ENCODE results near the gene MYH11.

MYH11 gene

DNA sequence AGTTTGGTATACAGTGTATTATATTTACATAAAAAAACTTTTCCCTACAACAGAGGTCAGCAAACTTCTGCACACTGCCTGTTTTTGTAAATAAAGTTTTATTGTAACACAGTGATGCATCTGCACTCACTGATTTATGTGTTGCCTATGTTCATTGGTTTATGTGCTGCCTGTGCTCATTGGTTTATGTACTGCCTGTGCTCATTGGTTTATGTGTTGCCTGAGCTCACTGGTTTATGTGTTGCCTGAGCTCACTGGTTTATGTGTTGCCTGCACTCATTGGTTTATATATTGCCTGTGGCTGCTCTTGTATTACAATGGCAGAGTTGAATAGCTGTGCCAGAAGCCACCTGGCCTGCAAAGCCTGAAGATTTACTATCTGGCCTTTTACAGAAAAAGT lies 81.6 kb downstream of the MYH11 start:
- DNase-seq: no peak

DNA sequence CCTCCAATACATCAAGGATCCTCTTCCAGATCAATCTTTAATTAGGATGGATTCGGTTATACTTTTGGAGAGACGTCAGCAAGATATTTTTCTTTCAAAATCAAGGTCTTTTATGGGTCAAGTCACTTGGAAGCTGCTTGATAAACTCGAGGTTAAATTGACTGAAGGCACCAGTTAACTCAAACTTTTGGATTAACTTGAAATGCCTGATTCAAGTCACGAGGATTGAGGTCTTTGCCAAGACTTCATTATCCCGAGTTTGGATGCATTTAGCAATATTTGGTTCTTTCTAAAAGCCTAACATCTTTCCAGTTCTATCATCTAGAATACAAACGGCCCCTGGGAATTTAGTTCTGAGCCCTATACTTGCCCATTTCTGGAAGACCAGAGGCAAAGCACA lies 82.9 kb downstream of the MYH11 start:
- no peak for DNase-seq

DNA sequence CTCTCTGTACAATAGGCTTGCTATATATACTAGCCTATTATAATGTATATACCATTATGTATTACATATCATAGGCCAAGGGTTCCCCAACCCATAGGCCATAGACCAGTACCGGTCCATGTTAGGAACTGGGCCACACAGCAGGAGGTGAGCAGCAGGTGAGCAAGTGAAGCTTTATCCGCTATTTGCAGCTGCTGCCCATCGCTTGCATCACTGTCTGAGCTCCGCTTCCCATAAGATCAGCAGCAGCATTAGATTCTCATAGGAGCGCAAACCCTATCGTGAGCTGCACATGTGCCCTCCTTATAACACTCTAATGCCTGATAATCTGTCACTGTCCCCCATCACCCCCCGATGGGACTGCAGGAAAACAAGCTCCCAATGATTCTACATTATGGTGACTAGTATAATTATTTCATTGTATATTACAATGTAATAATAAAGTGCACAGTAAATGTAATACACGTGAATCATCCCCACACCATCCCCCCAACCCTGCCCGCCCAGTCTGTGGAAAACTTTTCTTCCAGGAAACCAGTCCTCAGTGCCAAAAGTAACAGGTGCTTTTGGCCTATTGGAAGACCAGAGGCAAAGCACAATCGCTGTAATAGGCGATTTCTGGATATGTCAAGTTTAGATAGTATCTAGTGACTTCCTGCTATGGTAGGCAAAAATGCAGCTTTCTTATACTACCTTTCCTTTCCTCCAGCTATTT lies 84.1 kb downstream of the MYH11 start:
- no peak for DNase-seq

DNA sequence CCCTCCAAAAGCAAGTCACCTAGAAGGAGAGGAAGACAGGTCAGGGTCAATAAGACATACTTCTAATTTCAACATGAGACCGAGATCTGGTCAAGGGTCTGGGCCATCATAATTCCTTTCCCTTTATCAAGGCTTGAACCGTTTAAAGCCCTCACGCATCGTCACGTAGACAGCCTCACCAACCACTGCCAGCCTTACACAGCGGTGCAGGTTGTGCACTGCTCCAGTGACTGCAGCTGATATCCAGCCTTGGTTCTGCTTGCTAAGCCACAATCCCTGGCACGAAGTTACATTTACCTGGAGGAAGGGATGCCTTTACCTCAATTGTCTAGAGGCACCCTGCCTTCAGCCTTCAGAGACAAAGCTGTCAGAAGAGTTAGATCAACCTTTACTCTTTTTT lies 85.1 kb downstream of the MYH11 start:
- DNase-seq: no peak

DNA sequence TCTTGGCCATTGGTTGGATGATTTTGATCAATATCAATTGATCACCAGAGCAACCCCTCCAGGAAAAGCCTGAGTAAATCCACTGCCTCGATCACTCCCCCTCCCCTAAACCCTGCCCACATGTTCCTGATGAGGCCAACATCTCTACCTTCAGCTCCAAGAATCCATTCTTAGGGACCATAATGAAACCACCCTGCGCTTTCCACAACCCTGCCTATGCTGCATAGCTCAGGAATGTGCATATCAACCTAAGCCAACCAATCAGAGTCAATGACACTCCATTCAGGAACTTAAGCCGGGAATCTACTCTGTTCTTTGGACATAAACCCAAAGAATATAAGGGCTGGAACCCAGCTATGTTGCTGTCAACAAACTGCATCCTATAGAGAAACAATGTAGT lies 86.3 kb downstream of the MYH11 start:
- no peak for DNase-seq

DNA sequence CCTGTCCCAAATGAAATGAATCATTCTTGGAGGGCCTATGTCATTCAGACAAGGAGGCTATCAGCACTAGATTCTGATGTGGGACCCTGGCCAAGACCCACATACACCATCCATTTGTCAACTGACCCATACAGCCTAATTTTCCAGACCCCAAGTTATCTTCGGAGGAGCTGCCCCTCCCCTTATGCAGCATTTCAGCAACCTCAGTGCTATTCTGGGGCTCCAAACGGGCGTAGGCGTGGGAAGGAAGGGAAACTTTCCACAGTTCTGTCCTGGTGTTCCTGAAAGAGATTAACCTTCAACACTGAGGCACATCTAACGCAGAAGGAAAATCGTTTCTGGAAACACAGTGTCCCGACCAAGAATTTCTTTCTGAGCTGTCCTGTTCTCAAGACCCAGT lies 86.7 kb downstream of the MYH11 start:
- DNase-seq: no peak

DNA sequence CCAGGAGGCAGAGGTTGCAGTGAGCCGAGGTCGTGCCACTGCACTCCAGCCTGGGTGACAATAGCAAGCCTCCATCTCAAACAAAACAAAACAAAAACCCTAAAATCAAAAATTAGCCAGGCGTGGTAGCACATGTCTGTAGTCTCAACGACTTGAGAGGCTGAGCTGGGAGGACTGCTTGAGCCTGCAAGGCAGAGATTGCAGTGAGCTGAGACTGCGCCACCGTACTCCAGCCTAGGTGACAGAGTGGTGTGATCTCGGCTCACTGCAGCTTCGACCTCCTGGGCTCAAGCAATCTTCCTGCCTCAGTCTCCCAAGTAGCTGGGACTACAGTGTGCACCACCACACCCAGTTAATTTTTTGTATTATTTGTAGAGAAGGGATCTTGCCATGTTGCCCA lies 87.6 kb downstream of the MYH11 start:
- DNase-seq: no peak

DNA sequence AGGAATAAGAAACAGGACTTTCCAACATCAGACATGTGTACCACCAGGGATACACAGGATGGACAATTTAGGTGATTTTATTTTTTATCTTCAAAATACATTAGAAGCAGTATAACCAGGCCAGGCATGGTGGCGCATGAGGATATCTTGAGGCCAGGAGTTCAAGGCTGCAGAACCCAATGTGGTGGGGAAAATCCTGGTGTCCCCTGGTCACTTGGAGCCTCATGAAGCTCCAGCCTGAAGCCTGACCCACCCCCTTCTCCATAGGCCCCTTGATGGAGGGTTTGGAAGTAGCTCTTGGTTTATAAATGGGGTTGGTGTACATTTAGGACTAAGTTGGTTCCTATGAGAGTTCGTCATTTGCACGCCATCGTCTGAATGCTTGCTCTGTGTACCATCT lies 88.6 kb downstream of the MYH11 start:
- DNase-seq: no peak

DNA sequence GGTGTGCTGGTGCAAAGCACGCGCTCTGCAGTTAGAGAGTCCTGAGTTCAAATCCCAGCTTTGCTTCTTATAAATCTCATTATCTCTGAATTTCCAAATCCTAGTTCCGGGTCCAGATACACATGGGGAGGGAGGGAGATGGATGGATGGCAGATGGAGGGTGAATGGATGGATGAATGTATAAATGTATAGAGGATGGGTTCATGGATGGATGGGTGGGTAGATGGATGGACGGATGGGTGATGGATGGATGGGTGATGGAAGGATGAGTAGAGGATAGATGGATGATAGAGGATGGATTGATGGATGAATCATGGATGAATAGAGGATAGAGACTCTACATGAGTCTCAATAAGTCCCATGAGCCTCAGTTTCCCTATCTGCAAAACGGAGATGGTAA lies 89.9 kb downstream of the MYH11 start:
- DNase-seq: no peak

DNA sequence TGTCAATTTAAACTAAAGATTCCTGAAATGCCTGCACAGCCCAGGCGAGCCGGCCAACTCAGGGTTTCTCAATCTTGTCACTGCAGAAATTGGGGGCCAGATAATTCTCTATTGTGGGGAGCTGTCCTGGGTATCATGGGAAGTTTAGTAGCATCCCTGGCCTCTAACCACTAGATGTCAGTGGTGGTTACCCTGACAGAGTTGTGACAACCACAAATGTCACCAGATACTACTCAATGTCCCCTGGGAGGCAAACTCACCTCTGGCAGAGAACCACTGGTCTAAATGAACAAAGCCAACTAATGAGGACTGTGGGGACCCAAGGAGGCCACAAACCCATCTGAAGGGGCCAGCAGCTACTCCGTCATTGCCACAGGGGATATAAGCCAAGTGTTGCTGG lies 90.9 kb downstream of the MYH11 start:
- no peak for DNase-seq

DNA sequence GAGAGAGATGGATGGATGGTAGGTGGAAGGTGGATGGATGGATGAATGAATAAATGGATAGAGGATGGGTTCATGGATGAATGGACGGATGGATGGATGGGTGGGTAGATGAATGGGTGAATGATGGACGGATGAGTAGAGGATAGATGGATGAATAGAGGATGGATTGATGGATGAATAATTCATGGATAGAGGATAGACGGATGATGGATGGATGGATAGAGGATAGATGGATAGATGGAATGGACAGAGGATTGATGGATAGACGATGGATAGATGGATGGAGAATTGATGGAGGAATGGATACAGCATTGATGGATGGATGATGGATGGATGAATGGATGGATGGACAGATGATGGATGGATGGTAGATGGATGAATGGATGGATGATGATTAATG lies 91.7 kb downstream of the MYH11 start:
- no peak for DNase-seq

DNA sequence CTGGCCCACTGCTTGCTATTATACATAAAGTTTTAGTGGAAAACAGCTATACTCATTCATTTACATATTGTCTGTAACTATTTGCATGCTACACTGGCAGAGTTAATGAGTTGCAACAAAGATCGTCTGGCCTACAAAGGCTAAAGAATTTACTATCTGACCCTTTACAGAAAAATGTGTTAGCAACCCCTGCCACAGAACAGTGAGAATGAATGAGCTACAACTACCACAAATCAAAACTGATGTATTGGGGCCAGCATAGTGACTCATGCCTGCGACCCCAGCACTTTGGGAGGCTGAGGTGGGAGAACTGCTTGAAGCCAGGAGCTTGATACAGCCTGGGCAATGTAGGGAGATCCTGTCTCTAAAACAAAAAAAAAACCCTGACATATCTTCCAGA lies 92.7 kb downstream of the MYH11 start:
- no peak for DNase-seq

DNA sequence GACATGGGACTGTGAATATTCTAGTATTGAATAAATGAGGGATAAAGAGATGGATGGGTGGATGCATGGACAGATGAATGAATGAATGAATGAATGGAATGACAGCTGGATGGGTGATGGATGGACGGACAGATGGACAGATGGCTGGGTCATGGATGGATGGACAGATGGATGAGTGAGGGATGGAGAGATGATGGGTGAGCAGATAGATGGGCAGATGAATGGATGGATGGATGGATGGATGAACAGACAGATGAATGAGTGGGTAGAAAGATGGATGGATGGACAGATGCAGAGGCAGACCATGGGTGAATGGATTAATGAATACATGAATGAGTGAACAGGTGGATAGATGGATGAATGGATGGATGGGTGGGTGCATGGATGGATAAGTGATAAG lies 96.7 kb downstream of the MYH11 start:
- no peak for DNase-seq

DNA sequence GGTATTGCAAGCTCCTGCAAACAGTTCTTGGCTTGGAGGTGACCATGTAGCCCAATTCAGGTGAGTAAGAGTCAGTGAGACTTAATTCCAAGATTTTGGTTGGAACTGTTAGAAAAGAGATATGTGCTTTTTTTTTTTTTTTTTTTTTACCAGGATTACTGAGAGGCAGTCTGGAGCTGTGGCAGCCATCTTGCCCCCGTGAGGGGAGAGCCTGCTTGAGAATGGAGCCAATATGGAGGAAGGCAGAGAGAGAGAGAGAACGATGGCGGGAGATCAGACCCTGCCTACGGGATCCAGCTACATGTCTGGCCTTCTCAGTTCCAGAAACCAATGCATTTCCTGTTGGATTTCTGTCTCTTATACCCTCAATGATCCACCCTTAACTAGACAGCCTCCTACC lies 97.8 kb downstream of the MYH11 start:
- no peak for DNase-seq

DNA sequence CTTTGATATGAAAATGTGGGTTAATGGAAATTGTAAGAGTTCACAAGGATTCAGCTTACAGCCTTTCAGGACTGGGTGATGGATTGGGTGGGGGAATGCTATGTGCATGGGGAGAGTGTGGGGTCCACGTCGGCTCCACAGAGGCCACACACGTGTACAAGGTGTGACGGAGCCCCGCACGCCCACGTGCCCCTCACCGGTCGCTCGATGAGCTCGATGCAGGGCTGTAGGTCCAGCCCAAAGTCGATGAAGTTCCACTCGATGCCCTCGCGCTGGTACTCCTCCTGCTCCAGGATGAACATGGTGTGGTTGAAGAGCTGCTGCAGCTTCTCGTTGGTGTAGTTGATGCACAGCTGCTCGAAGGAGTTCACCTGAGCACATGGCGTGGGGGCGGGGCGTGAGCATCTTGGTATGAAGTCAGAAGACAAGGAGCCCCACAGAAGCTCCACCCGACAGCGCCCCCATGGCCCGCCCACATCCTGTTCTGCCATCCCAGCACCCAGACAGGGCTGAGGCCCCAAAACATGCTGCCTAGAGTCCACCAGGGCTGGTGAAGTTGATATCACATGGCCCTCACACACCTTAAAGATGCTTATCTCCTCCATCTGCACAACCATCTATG lies 99.1 kb downstream of the MYH11 start:
- no peak for DNase-seq

DNA sequence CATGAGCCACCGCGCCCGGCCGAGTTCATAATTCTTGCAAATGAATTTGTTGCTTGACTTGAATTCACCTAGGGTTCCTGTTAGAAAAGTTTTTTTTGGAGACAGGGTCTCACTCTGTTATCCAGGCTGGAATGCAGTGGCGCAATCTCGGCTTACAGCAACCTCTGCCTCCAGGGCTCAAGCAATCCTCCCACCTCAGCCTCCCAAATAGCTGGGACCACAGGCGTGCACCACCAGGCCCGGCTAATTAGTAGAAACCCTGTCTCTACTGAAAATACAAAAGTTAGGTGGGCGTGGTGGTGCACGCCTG lies 99.8 kb downstream of the MYH11 start:
- DNase-seq: no peak

DNA sequence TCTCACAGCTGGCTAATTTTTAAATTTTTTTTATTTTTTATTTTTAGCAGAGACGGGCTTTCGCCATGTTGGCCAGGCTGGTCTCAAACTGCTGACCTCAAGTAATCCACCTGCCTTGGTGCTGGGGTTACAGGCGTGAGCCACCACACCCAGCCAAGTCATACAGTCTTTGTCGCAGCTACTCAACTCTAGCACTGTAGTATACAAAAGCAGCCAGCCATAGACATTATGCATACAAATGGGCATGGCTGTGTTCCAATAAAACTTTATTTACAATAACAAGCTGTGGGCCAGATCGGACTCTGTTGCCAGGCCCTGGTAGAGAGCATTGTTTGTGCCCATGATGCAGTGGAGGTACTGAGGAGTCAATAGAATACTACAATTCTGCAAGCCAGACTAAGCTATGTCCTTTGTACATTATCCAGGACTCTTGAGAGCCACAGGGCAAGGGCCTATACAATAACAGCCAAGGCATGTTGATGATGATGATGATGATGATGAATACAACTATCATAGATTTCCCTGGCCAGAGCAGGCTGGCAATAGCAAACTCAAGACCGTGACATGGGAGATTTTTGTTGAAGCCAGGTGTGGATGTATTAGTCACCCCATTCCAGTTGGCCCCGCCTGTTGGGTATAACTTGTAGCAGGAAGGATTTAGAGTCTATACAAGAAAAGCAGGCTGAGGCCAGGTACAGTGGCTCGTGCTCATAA lies 101.8 kb downstream of the MYH11 start:
- DNase-seq: no peak

DNA sequence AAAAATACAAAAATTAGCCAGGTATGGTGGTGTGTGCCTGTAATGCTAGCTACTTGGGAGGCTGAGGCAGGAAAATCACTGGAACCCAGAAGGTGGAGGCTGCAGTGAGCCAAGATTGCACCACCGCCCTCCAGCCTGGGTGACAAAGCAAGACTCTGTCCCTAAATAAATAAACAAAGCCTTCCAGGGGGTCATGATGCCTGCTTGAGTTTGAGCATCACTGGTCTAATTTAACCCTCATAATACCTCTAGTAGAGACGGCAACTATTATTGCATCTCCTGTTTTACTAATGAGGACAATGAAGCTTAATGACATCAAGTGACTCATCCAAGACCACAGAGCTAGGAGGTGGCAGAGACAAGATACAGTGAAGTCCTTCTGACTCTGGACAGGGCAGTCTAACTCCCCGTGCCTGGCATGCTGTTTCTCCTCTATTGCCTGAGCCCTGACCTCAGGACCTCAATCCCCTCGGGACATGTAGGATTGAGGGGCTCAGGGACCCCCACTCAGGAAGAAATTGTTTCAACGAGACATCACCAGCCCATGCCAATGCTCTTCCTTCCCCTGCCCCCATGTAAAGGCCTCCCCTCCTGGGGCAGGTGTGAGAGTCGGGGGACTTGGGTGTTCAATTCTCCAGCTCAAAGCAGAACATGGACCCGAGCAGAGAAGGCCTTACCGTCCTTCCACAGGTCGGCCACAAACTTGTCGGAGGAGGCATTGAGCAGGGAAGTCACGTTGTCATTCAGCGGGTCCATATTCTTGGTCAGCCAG lies 103.9 kb downstream of the MYH11 start:
- no peak for DNase-seq

DNA sequence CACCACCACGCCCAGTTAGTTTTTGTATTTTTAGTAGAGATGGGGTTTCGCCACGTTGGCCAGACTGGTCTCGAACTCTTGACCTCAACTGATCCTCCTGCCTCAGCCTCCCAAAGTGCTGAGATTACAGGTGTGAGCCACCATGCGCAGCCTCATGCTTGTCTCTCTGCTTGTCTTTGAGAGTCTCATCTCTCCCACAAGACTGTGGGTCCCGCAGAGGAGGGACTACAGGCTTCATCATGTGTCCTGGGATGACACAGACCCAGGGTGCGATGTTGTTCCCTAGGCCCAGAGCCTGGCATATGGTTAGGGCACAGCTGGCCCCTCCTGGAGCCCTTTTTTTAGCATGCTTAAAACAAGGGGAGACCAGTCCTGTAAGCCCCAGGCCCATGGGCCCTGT lies 104.9 kb downstream of the MYH11 start:
- DNase-seq: no peak

DNA sequence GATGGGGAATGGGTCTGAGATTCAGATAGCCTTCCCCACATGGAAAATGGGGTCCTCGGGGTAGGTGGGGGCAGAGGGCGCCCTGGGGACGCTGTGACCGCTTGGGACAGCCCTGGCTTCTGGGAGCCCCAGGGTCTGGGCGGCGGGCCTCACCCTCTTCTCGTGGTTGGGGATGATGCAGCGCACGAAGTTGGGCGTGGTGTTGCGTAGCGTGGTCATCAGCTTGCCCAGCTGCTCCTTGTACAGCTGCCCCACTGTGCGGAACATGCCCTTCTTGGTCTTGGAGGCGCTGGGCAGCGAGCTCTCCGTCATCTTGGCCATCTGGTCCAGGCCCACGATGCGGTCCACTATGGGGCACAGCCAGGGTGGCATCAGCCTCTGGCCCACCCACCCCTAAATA lies 106.8 kb downstream of the MYH11 start:
- DNase-seq: no peak

DNA sequence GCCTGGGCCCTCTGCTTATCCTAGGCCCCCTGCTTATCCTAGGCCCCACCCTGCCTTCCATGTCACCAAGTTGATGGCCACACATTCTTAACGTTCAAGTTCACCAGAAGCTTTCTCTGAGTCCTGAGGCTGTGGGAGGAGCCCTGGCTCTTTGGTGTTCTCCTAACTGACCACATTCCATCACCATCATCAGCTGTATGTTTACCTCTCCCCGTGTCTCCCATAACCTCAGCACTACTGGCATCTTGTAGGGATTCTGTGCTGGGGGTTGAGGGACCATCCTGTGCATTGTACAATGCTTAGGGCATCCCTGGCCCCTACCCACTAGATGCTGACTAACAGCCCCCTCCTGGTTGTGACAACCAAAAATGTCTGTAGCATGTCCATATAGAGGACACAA lies 107.5 kb downstream of the MYH11 start:
- no peak for DNase-seq

DNA sequence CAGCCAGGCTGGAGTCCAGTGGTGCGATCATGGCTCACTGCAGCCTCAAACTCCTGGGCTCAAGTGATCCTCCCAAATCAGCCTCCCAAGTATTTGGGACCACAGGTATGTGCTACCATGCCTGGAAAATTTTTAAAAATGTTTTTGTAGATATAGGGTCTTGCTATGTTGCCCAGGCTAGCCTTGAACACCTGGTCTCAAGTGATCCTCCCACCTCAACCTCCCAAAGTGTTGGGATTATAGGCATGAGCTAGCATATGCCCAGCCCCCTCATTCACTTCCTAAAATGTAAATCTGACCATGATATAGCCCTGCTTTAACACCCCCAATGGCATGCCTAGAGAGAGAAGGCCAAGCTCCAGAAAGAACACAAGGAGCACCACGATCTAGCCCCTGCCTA lies 108.2 kb downstream of the MYH11 start:
- no peak for DNase-seq

DNA sequence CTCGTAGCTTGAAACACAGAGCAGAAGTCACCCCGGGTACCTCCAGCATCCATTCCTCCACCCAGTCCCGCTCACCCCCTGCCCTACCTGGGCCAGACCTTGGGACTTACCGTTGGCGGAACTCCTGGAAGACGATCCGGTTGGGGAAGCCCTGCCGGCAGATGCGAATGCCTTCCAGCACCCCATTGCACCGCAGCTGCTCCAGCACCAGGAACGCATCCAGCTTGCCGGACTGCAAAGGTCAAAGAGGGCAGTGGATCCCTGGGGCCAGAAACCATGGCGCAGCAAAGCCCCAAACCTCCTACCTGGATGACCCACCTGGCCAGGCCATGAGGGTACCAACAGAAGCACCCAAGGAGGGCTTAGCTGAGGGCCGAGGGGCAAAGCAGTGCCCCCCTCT lies 108.9 kb downstream of the MYH11 start:
- no peak for DNase-seq

DNA sequence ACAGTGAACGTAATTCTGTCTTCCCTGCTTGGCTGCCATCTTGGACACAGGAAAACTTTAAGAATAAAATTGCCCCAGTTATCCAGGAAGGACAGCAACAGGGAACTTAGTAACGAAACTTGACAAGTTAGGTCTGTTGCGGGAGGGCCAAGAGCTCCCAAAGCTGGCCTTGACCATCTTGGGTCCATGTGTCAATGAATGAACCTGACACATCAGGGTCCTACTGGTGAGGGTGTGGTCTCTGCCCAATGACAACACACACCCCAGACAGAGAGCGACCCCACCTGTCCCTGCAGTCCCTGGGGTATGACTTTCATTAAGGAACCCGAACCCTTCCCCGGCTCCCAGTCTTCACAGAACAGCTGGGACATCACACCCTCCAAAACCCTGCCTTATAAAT lies 110.5 kb downstream of the MYH11 start:
- DNase-seq: no peak
